ENCODE data around the gene ZNFX1. TPM values are rescaled to one million over a fixed set of nuclear protein-coding genes. Genes with fewer than 3 reads are reported as not detected.

Gene ZNFX1
- total and polyA plus RNA-seq, 11 donors, result 6.4 to 55.8 (median 26.4) TPM

DNA sequence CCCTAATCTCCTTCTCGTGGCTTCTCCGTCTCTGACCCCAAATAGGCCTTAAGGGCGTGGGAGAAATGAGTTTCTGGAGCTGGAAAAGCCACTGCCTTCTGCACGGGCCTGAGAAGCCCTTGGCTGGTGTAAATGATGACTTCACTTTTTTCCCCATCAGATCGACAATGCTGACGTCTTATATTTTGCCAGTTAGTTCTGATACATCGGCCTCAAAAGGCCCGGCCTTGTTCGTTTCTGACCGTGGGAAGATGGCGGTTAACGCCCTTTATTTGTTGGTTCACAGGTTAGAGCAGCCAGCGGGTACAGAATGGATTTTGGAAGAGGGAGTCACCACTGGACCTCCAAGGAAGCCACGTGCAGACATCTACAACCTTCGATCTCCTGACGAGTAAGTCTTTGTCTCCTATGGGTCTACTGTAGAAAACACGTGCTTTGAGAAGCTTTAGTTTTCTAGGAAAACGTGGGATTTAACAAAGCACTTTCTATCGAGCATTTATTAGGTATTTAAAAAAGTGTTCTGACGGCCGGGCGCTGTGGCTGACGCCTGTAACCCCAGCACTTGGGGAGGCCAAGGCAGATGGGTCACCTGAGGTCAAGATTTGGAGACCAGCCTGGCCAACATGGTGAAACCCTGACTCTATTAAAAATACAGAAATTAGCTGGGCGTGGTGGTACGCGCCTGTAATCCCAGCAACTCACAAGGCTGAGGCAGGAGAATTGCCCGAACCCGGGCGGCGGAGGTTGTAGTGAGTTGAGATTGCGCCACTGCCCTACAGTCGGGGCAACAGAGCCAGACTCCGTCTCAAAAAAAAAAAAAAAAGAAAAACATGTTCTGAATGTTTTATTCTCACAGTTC, 1.2 kb upstream of the ZNFX1 start:
- Histone ChIP-seq H3K9me3 (peaks cover 0 to 44% (median 11%) of the 10 kb centered on the region in 12 donors), H3K27me3 (no peaks in the 10 kb centered on the region), H3K36me3 (peaks cover 16 to 73% (median 60%) of the 10 kb centered on the region in 9 donors), H3K27ac (peak overlapping the region; percentile 90 to 99 (median 96)), H3K4me3 (peak overlapping the region; percentile 64 to 90 (median 82)), H3K4me1 (peaks cover 20 to 77% (median 49%) of the 10 kb centered on the region in 12 donors)
- DNase-seq (peak in 2 of 5 donors; percentile 19 to 36), ATAC-seq (peak in 1 of 4 donors; percentile 11)
- intact Hi-C loops (cut with DNase I), result loop anchor here in 1 of 10 donors (2.0 kb wide), 1 partner anchor 90 kb away; the partner anchor contains the start of gene STAU1
- TF ChIP-seq POLR2A (IDR thresholded peaks at IDR 0.05) (no peak), CTCF (IDR thresholded peaks at IDR 0.05) (no peak)
- WGBS, 4 donors, result 17 to 22% (median 21%) methylated on average over 33 of the region's 33 CpGs

- H3K4me1 ChIP-seq, result peaks cover 20 to 77% (median 49%) of the 10 kb centered on the region in 12 donors
- peak overlapping the region; percentile 64 to 90 (median 82) for H3K4me3 ChIP-seq
- peak overlapping the region; percentile 90 to 99 (median 96) for H3K27ac ChIP-seq
- ATAC-seq (peak in 1 of 4 donors; percentile 2), DNase-seq (no peak)
- peaks cover 0 to 32% (median 9%) of the 10 kb centered on the region in 12 donors for H3K9me3 ChIP-seq
- TF ChIP-seq POLR2A (IDR thresholded peaks at IDR 0.05) (peak in 1 of 2 donors; percentile 92), CTCF (IDR thresholded peaks at IDR 0.05) (no peak)
- intact Hi-C loops (cut with DNase I), result loop anchor here in 1 of 10 donors (2.0 kb wide), 1 partner anchor 89 kb away; the partner anchor contains the start of gene STAU1
- H3K27me3 ChIP-seq, result no peaks in the 10 kb centered on the region
- peaks cover 14 to 73% (median 60%) of the 10 kb centered on the region in 9 donors for H3K36me3 ChIP-seq
- 0 to 2% (median 0%) methylated on average over 17 to 22 of the region's 22 CpGs for WGBS, 4 donors
Observed at GRCh38 chr20:49277786-49278035, 146 bp downstream of the ZNFX1 start.

- intact Hi-C loops (cut with DNase I), result no loop called here
- DNase-seq (peak; percentile 39 to 70 (median 45)), ATAC-seq (peak in 2 of 4 donors; percentile 4 to 9)
- H3K36me3 ChIP-seq, result peaks cover 11 to 73% (median 60%) of the 10 kb centered on the region in 9 donors
- peak overlapping the region; percentile 64 to 90 (median 82) for H3K4me3 ChIP-seq
- H3K4me1 ChIP-seq, result peaks cover 22 to 77% (median 47%) of the 10 kb centered on the region in 12 donors
- 2 to 4% (median 3%) methylated on average over 31 of the region's 31 CpGs for WGBS, 4 donors
- peak overlapping the region; percentile 90 to 99 (median 96) for H3K27ac ChIP-seq
- no peaks in the 10 kb centered on the region for H3K27me3 ChIP-seq
- TF ChIP-seq POLR2A (IDR thresholded peaks at IDR 0.05) (no peak), CTCF (IDR thresholded peaks at IDR 0.05) (no peak)
- peaks cover 0 to 26% (median 9%) of the 10 kb centered on the region in 12 donors for H3K9me3 ChIP-seq
Observed at GRCh38 chr20:49276961-49277785, 684 bp downstream of the ZNFX1 start.

Measured in heart left ventricle (tissue), 16 donors.